KBM-7 (cell line): Measurements from ENCODE around the gene XAF1.
A peak's percentile ranks its signal among the peaks of the same experiment; 100 is the strongest.
"Not testable (repeated sequence)": the region's sequence is repeated elsewhere in the genome, so short reads cannot be mapped to it uniquely, and the experiment has no call there.

Experiments used
- DNase-seq: peaks from one replicate; pipeline ENCODE4 v3.0.0-alpha.2; 2015
- in situ Hi-C: fragments of 300-500 bp; cut with MboI; formaldehyde crosslinking; loops from 2 replicates; pipeline ENCODE4 v1.14.3; 2020; ENCODE audit warnings: low sequenced_read_pairs, low pct_unique_long_range_greater_than_20kb, mixed read lengths

XAF1 gene

DNA sequence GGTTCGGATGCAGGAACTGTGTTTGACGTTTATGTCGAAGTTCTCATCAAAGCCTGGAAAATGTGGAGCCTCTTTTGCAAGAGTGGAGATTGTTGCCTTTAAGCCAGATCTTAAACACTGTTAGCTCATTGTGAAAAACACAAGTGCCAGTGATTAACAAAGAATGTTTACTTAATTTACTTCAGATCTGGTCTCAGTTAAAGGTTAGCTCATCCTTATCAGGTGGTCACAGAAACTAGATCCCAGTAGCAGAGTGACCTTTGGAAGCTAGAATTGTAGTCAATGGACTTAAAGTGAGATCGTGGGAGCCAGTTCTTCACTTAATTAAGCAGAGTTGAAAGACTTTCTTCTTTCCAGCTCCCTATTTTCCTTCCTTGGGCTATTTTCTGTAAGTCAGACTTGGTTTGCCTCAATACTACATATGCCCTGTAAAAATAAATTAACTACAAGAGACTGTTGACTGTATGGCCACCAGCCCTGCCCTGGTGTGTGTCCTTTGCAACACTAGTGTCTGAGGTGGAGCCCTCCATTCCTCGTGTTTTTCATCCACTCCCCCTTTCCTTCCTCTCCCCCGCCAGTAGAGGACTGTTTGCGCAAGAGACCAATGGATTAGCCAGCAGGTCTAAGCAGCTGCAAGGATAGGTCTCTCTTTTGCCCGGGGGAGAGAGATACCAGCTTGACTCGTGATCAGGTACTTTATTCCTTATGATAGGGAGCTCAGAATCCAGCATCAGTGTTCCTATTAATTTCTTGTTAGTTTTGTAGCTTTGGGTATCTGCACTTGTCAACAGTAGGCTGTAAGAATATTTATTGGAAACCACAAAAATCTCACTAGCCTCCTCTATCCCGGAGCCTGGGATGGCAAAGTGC lies 40.4 kb downstream of the XAF1 start:
- in situ Hi-C loops = no loop called here
- peak; percentile 9 for DNase-seq

DNA sequence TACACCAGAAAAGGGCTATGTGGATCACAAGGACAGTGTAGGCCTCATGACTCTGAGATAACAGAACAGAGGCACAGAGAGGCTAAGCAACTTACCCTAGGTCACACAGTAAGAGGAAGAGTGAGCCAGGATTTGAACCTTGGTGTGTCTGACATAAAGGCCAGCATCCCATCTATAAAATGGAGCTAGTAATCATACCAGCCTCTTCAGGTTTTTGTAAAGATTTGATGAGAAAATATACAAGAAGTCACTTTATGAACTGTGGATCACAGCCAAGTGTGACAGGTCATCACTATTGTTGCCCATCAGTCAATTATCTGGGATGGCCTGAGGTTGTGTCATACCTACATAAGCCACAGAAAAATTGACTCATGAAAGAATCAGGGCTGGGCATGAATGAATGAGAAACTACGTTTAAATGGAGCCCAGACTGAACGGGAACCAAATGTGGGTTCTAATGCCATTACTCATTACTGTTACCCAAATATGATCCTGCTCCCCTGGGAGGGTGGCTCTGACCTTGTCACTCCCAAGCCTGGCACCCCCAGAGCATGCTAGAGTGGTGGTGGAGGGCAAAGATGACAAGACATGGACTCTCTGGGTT lies 41.1 kb downstream of the XAF1 start:
- in situ Hi-C loops = no loop called here
- DNase-seq = no peak

DNA sequence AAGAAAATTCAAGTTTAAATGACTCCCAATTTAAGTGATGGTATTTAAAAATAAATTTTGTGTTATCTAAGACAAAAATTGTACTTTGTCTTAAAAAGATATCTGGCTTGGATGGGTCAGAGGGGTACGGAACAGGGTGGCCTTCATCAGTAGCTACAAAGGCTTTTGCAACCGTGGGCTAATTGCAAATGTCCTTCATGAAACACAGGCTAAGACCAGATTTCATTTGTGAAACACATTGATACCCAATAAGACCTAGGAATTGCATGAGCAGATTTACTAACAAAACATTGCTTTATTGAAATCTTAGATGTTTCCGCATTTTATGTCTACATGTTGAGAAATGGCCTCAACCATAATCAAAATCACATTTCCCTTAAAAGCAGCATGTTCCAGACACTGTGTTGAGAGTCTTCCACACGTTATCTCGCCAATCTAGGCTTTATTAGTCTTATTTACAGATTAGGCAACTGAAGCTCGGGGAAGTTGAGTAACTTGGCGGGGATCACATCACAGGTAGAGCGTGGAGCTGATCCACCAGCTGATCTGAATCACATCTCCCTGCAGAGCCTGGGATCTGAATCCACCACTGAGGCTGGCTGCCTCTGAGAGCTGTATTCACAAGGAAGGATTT lies 42.0 kb downstream of the XAF1 start:
- no peak for DNase-seq
- in situ Hi-C loops = no loop called here

DNA sequence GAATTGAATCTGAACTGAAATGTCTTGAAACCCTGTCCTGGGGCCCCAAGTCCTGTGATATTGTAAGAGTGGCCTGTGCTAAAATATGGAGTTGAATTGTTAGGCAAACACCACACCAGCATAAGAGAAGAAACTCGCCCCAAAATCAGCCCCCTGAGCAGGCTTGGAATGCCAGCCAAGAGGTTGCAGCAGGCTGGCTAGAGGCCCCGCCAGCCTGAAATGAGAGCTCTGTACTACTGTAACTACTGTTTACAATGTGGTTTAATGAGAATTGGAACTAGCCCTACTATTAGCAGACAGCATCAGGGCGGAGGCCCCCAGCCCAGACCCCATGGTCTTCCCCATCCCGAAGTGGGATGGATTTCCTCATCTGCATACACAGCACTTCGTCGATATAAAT lies 43.9 kb downstream of the XAF1 start:
- DNase-seq = no peak
- in situ Hi-C loops = no loop called here

DNA sequence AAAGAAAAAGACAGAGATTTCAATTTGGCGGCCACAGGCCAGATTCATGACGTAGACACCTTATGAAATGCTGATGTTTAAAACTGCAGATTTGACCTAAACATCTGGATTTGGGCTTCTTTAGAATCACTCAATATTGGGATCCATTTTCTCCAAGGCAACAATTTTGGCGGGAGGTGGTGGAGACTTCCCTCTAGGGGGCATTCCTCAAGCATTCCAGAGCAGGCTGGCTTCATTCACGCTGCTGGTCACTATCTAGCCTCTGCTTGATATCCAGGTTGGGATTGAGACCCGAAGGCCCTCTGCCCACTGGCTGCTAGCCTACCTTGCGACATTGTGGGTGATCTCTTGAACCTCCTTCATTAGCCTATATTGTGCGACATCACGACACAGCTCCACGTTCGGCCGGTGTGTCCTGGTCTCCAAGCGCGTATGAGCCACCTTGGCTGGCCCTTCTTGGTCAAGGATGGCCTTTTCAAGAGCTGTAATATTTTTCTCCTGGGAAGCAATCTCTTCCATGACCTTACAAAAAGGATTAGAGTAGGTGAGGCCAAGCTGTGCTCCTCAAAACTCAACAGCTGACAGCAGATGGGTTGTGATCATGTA lies 44.7 kb downstream of the XAF1 start:
- in situ Hi-C loops = no loop called here
- DNase-seq = no peak

DNA sequence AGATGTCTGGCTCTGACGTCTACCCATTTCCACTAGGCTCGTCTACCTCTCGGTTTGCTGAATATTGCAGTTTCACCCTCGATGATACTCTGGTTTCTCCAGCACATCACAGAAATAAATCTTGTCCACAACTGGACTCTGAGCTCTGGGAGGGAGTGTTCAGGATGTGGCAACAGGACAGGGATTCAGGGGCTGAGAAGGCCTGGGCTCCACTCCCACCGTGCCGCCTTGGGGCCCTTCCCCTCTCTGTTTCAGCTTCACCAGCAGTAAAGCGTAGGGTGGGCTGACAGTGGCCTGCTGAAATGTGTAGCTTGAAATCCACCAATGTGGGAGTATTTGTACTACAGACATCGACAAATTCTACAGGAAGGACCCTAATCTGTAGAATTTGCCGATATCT lies 55.7 kb downstream of the XAF1 start:
- DNase-seq = no peak
- in situ Hi-C loops = no loop called here

DNA sequence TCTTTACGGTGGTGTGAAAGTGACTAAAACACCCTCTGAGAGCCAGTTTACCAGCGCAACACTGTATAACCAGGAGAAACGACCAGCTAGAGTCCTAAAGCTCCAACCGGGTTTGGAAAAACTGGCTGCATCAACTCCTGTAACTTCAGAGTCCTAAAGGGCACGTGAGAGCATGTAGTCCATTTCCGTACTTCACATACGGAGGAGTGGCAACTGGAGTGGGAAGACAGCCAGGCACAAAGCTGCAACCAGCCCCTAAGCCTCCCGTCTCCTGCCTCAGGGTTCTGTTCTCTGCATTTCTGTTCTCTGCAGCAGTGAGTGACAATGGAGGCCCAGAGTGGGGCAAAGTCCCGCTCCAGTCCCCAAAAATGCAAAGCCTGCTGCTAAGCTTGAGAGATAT lies 56.4 kb downstream of the XAF1 start:
- no peak for DNase-seq

DNA sequence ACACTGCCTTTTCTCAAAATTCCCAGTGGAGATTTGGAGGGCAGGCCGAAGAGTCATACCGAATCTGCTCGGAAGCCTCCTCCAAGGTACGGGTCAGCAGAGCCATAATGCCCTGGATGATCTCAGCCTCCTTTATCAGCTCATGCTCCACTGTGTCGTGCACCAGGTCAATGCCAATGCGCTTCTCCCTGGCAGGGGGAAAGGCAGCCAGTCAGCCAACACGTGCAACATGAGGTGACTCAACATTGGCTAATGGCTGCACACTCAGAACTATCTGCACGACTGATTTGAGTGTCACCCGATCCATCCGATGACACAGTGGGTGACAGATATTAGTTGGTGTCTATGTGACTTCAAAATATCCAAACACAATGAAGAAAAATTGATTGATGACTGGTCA lies 59.9 kb downstream of the XAF1 start:
- DNase-seq = no peak
- in situ Hi-C loops = no loop called here

More for the DNA sequence above, 56.4 kb downstream of the XAF1 start:
- in situ Hi-C loops = no loop called here

DNA sequence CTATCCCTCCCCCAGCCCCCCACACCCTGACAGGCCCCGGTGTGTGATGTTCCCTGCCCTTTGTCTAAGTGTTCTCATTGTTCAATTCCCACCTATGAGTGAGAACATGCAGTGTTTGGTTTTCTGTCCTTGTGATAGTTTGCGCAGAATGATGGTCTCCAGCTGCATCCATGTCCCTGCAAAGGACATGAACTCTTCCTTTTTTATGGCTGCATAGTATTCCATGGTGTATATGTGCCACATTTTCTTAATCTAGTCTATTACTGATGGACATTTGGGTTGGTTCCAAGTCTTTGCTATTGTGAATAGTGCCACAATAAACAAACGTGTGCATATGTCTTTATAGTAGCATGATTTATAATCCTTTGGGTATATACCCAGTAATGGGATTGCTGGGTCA lies 60.5 kb downstream of the XAF1 start:
- DNase-seq, in situ Hi-C loops: not testable (repeated sequence)

DNA sequence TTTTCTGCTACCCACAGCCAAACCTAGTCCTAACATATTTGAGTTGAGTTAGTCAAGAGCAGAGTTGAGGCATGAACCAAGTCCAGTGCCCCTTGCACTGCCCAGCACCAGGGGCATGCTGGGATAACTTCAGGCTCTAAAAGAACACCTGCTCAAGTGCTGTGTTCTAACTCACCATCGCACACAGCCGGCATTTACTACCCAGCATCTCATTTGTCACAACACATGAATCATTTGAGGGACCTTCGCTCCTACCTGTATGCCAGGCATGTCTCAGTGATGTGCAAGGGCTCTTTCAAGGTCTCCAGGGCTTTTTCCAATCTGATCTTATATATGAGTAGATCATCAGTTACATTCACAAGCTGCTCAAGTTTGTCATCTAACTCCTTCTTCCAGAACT lies 63.1 kb downstream of the XAF1 start:
- no peak for DNase-seq
- in situ Hi-C loops = no loop called here

DNA sequence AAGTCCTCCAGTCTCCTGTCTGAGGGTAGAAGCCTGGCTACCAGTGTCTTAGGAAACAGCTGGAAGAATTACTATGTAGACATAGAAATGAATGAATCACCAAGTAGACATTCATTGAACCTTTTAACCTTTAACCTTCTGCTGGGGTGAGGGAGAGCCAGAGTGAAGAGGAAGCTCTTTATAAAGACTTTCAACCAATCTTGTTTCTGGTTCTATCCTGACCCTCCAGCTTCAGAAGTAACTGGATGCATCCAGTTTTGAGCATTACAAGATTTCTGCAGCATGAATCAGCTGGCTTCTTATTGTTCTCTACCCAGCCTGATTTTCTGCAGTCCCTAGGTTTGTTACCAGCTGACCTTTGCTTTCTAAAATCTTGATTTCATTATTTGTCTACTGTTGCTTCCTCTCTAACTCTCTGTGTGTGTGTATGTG lies 67.2 kb downstream of the XAF1 start:
- no peak for DNase-seq
- in situ Hi-C loops = no loop called here
